Stimulated activated naive B cell treated with anti-CD40 and anti-IgM and Interleukin-4, amounts not matched to agents 10 μg/mL and 1 μg/mL and 100 μg/mL, for 72 hours (primary cell): Measurements from ENCODE around the gene TUBB3.
"Not testable (repeated sequence)": the region's sequence is repeated elsewhere in the genome, so short reads cannot be mapped to it uniquely, and the experiment has no call there.

Experiments
- ATAC-seq, 2 donors: fragments of 150-1000 bp; cut with Tn5 transposase; replicated peaks; 2 replicates each; pipeline ENCODE4 v1.10.0; 2021; ENCODE audit warnings: moderate library complexity in 1 of 2
- DNase-seq: peaks from one replicate; pipeline ENCODE4 v3.0.0; 2021
- H3K27ac Mint-ChIP-seq: one replicate; pipeline ENCODE4 v1.8.0; 2022; ENCODE audit warnings: mild to moderate bottlenecking, mixed read lengths
- H3K27me3 Mint-ChIP-seq, 2 donors: one replicate each; pipeline ENCODE4 v1.8.0; 2022; ENCODE audit warnings: mixed read lengths in 2 of 2
- H3K36me3 Mint-ChIP-seq, 2 donors: one replicate each; pipeline ENCODE4 v1.8.0; 2022; ENCODE audit warnings: mixed read lengths in 2 of 2, mild to moderate bottlenecking in 1 of 2
- H3K4me1 Mint-ChIP-seq, 2 donors: one replicate each; pipeline ENCODE4 v1.8.0; 2022; ENCODE audit warnings: mixed read lengths in 2 of 2, mild to moderate bottlenecking in 1 of 2
- H3K4me3 Mint-ChIP-seq, 2 donors: one replicate each; pipeline ENCODE4 v1.8.0; 2022; ENCODE audit warnings: mild to moderate bottlenecking in 2 of 2, mixed read lengths in 2 of 2, moderate library complexity in 1 of 2
- H3K9me3 Mint-ChIP-seq, 2 donors: one replicate each; pipeline ENCODE4 v1.8.0; 2022; ENCODE audit warnings: mixed read lengths in 2 of 2, mild to moderate bottlenecking in 1 of 2

Gene TUBB3

DNA sequence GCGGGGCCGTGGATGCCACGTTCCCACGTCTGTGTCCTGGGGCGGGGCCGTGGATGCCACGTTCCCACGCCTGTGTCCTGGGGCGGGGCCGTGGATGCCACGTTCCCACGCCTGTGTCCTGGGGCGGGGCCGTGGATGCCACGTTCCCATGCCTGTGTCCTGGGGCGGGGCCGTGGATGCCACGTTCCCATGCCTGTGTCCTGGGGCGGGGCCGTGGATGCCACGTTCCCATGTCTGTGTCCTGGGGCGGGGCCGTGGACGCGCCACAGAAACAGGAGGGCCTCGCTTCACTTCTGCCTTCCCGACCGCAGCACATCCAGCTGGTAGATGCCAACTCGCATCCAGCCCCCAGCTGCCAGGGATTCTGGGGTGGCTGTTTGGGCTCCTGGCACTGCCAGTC is 10.9 kb downstream of the TUBB3 start:
- Mint-ChIP-seq H3K27me3 (peaks cover 13 to 32% of the 10 kb centered on the region in 2 donors), H3K4me1 (peaks cover 8 to 24% of the 10 kb centered on the region in 2 donors)
- H3K27ac Mint-ChIP-seq, H3K9me3 Mint-ChIP-seq, H3K36me3 Mint-ChIP-seq, ATAC-seq, DNase-seq, H3K4me3 Mint-ChIP-seq: not testable (repeated sequence)

DNA sequence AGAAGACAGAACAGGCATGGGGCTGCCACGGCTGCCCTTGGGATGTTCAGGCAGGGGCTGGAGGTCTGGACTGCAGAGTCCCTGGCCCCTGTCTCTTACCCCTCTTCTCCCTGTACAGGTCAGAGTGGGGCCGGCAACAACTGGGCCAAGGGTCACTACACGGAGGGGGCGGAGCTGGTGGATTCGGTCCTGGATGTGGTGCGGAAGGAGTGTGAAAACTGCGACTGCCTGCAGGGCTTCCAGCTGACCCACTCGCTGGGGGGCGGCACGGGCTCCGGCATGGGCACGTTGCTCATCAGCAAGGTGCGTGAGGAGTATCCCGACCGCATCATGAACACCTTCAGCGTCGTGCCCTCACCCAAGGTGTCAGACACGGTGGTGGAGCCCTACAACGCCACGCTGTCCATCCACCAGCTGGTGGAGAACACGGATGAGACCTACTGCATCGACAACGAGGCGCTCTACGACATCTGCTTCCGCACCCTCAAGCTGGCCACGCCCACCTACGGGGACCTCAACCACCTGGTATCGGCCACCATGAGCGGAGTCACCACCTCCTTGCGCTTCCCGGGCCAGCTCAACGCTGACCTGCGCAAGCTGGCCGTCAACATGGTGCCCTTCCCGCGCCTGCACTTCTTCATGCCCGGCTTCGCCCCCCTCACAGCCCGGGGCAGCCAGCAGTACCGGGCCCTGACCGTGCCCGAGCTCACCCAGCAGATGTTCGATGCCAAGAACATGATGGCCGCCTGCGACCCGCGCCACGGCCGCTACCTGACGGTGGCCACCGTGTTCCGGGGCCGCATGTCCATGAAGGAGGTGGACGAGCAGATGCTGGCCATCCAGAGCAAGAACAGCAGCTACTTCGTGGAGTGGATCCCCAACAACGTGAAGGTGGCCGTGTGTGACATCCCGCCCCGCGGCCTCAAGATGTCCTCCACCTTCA is 11.7 kb downstream of the TUBB3 start:
- Mint-ChIP-seq H3K9me3 (no peaks in the 10 kb centered on the region), H3K36me3 (peaks cover 0 to 1% of the 10 kb centered on the region in 2 donors), H3K4me3 (no peak overlapping the region), H3K27me3 (peaks cover 12 to 30% of the 10 kb centered on the region in 2 donors), H3K27ac (no peak overlapping the region), H3K4me1 (peaks cover 8 to 19% of the 10 kb centered on the region in 2 donors)
- no peak for DNase-seq
- ATAC-seq = no peak

DNA sequence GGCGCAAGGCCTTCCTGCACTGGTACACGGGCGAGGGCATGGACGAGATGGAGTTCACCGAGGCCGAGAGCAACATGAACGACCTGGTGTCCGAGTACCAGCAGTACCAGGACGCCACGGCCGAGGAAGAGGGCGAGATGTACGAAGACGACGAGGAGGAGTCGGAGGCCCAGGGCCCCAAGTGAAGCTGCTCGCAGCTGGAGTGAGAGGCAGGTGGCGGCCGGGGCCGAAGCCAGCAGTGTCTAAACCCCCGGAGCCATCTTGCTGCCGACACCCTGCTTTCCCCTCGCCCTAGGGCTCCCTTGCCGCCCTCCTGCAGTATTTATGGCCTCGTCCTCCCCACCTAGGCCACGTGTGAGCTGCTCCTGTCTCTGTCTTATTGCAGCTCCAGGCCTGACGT is 12.5 kb downstream of the TUBB3 start:
- not testable (repeated sequence) for DNase-seq

DNA sequence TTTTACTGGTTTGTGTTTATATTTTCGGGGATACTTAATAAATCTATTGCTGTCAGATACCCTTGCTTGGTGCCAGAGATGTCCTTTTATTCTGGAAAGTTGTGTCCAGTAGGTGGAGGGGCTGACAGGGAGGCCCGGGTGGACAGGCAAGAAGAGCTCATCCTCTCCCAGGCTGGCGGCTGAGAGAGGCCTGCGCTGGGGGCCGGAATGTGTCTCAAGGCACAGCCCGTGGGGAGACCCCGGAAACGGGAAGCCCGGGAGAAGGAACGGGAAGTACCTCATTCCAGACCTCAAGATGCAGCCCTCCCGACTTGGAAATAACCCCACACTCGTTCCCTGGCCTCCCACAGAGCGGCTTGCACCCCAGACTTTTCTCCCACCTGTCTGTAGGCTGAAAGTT is 12.9 kb downstream of the TUBB3 start:
- ATAC-seq (no peak), DNase-seq (no peak)
- H3K36me3 Mint-ChIP-seq = no peaks in the 10 kb centered on the region
- no peaks in the 10 kb centered on the region for H3K9me3 Mint-ChIP-seq
- H3K27me3 Mint-ChIP-seq = peaks cover 7 to 24% of the 10 kb centered on the region in 2 donors
- H3K4me1 Mint-ChIP-seq = peaks cover 6 to 13% of the 10 kb centered on the region in 2 donors
- no peak overlapping the region for H3K27ac Mint-ChIP-seq
- no peak overlapping the region for H3K4me3 Mint-ChIP-seq

More for the DNA sequence above, 12.5 kb downstream of the TUBB3 start:
- H3K4me1 Mint-ChIP-seq = peaks cover 7 to 16% of the 10 kb centered on the region in 2 donors
- not testable (repeated sequence) for H3K27ac Mint-ChIP-seq, H3K9me3 Mint-ChIP-seq, H3K4me3 Mint-ChIP-seq, H3K36me3 Mint-ChIP-seq, ATAC-seq
- H3K27me3 Mint-ChIP-seq = peaks cover 9 to 26% of the 10 kb centered on the region in 2 donors

DNA sequence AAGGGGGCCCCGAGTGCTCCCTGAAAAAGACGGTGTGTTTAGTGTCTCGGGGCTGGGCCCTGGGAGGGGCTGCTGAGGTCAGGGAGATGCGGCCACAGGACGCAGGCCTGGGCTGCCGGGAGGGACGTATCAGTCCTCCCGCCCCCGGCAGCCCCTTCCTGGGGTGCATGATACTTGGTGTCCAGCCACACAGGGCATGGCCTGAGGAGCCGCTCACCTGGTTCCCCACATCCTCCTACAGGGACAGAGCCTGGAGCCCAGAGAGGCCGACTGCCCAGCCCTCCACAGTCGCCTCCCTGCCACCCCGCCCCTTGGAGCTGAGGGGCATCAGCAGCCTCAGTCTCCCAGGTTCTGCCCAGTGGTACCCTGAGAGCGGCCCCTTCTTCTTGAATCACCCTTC is 13.4 kb downstream of the TUBB3 start:
- H3K9me3 Mint-ChIP-seq = no peaks in the 10 kb centered on the region
- no peak for DNase-seq
- no peak for ATAC-seq
- peaks cover 4 to 19% of the 10 kb centered on the region in 2 donors for H3K27me3 Mint-ChIP-seq
- H3K4me3 Mint-ChIP-seq = no peak overlapping the region
- no peaks in the 10 kb centered on the region for H3K36me3 Mint-ChIP-seq
- H3K4me1 Mint-ChIP-seq = peaks cover 1 to 8% of the 10 kb centered on the region in 2 donors
- H3K27ac Mint-ChIP-seq = no peak overlapping the region

DNA sequence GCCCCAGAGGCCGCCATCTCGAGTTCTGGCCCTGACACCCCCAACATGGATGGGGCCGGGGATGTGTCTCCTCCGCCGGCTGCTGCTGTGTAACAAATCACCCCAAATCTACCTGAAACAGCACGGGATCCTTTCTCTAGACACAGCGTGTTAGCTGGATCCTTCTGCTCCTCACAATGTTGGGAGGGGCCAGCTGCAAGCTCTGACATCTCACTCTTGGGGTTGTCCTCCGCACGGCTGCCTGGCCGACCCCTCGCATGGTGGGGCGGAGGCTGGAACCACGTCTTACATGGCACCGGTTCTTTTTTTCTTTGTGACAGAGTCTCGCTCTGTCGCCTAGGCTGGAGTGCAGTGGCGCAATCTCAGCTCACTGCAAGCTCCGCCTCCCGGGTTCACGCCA is 13.8 kb downstream of the TUBB3 start:
- peaks cover 4 to 17% of the 10 kb centered on the region in 2 donors for H3K27me3 Mint-ChIP-seq
- DNase-seq = no peak
- no peaks in the 10 kb centered on the region for H3K36me3 Mint-ChIP-seq
- no peak overlapping the region for H3K4me3 Mint-ChIP-seq
- ATAC-seq = no peak
- H3K4me1 Mint-ChIP-seq = peaks cover 0 to 4% of the 10 kb centered on the region in 2 donors
- H3K27ac Mint-ChIP-seq = no peak overlapping the region
- no peaks in the 10 kb centered on the region for H3K9me3 Mint-ChIP-seq

DNA sequence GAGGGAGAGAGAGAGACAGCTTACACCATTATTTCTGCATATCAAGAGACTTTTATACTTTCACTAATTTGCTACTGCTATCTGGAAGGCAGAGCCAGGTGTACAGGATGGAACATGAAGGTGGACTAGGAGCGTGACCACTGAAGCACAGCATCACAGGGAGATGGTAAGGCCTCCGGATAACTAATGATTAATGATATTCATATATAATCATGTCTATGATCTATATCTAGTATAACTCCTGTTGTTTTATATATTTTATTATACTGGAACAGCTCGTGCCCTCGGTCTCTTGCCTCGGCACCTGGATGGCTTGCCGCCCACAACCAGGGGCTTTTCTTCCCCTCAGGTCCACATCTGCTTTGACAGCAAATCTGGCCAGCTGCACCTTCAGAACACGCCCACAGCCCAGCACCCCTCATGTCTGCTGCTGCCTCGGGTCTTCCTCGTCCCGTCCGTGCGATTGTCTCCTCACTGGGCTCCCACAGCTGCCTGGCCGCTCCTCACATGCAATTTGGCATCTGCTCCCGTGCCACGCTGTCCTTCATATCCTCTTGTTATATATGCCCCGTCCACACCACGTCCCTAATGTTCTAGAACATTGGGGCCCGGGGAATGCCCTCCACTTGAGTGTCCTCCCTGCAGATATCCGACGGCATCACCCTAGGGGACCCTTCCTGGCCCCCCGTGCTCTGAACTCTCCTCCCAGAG is 15.2 kb downstream of the TUBB3 start:
- Mint-ChIP-seq H3K27ac (no peak overlapping the region), H3K4me3 (no peak overlapping the region), H3K9me3 (no peaks in the 10 kb centered on the region)

DNA sequence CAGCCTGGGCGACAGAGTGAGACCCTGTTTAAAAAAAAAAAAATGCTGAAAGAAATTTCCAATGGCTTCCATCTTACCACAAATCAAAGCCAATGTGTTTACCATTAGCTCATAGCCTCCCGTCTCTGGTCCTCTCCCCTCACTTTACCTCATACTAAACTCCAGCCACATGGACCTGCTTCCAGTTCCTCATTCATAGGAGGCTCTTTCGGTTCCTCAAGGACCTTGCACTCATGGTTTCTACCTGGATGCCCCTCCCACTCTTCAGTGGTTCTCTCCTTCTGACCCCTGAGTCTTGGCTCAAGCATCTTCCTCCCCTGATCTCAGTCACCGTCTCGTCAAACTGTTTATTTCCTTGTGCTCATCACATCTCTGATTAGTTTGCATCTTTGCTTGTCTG is 21.6 kb downstream of the TUBB3 start:
- peak; percentile 58 to 64 for ATAC-seq
- peak; percentile 47 for DNase-seq
- peaks cover 0 to 4% of the 10 kb centered on the region in 2 donors for H3K36me3 Mint-ChIP-seq
- H3K27me3 Mint-ChIP-seq = peaks cover 0 to 3% of the 10 kb centered on the region in 2 donors
- peaks cover 33 to 48% of the 10 kb centered on the region in 2 donors for H3K4me1 Mint-ChIP-seq
- peaks cover 0 to 2% of the 10 kb centered on the region in 2 donors for H3K9me3 Mint-ChIP-seq
- H3K4me3 Mint-ChIP-seq = no peak overlapping the region
- no peak overlapping the region for H3K27ac Mint-ChIP-seq

More for the DNA sequence above, 15.2 kb downstream of the TUBB3 start:
- ATAC-seq (no peak), DNase-seq (no peak)
- Mint-ChIP-seq H3K36me3 (no peaks in the 10 kb centered on the region), H3K4me1 (no peaks in the 10 kb centered on the region), H3K27me3 (peaks cover 4 to 17% of the 10 kb centered on the region in 2 donors)

DNA sequence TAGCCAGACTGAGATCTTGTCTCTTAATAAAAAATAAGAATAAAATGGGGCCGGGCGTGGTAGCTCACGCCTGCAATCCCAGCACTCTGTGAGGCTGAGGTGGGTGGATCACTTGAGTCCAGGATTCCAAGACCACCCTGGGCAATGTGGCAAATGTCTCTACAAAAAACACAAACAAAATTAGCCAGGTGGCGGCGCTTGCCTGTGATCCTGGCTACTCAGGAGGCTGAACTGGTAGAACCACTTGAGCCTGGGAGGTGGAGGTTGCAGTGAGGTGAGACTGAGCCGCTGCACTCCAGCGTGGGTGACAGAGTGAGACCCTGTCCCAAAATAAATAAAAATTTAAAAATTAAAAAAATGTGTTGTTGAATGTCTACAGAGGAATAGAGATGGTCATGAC is 22.5 kb downstream of the TUBB3 start:
- ATAC-seq = no peak
- DNase-seq = no peak
- H3K27me3 Mint-ChIP-seq = peaks cover 0 to 3% of the 10 kb centered on the region in 2 donors

DNA sequence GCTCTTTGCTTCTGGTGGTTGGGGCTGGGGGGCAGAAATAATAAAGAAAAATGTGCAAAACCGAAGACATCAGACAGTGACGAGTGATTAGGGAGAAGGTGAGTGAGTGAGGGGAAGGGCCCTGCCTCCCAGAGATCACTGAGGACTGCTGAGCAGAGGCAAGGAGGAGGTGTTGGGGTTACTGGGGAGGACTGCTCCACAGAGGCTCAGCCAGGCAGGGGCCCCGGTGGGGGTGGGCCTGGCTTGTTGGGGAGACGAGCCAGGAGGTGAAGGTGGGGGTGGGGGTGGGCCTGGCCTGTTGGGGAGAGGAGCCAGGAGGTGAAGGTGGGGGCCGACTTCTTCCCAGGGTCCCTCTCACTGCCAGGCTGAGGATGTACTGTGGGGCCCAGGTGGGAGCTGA is 23.4 kb downstream of the TUBB3 start:
- ATAC-seq (no peak), DNase-seq (no peak)
- peaks cover 41 to 60% of the 10 kb centered on the region in 2 donors for H3K4me1 Mint-ChIP-seq
- peaks cover 0 to 4% of the 10 kb centered on the region in 2 donors for H3K36me3 Mint-ChIP-seq
- peaks cover 0 to 2% of the 10 kb centered on the region in 2 donors for H3K9me3 Mint-ChIP-seq
- H3K4me3 Mint-ChIP-seq = no peak overlapping the region
- peaks cover 0 to 3% of the 10 kb centered on the region in 2 donors for H3K27me3 Mint-ChIP-seq
- peak overlapping the region; percentile 74 for H3K27ac Mint-ChIP-seq

More for the DNA sequence above, 22.5 kb downstream of the TUBB3 start:
- H3K9me3 Mint-ChIP-seq = peaks cover 0 to 2% of the 10 kb centered on the region in 2 donors
- H3K36me3 Mint-ChIP-seq = peaks cover 0 to 4% of the 10 kb centered on the region in 2 donors
- H3K27ac Mint-ChIP-seq = no peak overlapping the region
- no peak overlapping the region for H3K4me3 Mint-ChIP-seq
- H3K4me1 Mint-ChIP-seq = peaks cover 40 to 57% of the 10 kb centered on the region in 2 donors

DNA sequence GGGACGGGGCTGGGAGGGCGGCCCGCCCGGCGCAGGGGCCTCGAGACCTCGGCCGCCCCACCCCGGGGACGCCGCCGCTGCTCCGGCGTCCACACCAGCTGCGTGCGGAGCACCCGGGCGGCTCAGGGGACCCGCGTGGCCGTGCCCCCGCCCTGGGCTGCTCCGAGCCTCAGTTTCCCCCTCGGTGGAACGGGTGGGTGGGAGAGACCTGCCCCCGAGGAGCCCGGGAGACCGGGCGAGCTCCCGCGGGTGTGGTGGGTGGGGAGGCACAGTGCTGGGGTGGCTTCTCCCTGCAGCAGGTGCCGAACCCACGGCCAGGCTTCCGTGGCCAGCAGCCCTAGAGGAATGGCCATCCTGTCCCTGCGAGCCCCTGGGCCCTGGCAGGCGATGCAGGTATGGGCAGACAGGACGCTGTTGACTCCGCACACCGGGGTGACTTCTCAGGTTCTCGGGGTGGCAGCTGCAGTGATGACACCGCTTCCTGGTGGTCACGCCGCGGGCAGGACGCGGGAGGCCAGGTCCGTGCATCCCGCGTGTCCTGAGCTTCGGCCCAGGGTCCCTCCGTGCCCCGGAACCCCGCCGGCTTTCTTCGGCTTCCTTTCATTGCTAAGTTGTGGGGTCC is 26.1 kb downstream of the TUBB3 start:
- peaks cover 59 to 82% of the 10 kb centered on the region in 2 donors for H3K4me1 Mint-ChIP-seq
- peak overlapping the region; percentile 90 for H3K27ac Mint-ChIP-seq
- peak overlapping the region; percentile 86 for H3K4me3 Mint-ChIP-seq
- ATAC-seq (no peak), DNase-seq (no peak)
- H3K27me3 Mint-ChIP-seq = no peaks in the 10 kb centered on the region
- peaks cover 0 to 2% of the 10 kb centered on the region in 2 donors for H3K9me3 Mint-ChIP-seq
- peaks cover 6% of the 10 kb centered on the region in 2 donors for H3K36me3 Mint-ChIP-seq

DNA sequence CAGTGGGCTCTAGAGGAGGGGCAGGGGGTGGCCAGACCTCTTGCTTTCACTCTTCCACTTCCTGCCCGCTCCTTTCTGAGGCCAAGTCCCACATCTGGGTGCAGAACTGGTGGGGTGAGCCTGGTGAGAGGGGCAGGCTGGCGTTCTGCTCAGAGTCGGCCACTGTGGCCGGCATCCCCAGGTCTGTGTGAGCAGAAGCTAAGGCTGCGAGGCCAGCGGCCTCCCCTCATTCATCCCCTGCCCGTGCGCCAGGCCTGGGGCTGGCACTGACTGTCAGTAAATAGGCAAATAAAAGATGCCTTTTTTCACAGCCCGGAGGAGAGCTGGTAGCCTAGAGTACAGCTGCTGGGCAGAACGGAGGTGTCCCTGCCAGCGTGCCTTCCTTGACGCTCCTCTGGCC is 26.6 kb downstream of the TUBB3 start:
- Mint-ChIP-seq H3K9me3 (peaks cover 0 to 1% of the 10 kb centered on the region in 2 donors), H3K36me3 (peaks cover 9 to 10% of the 10 kb centered on the region in 2 donors), H3K4me3 (peak overlapping the region; percentile 86), H3K4me1 (peaks cover 62 to 82% of the 10 kb centered on the region in 2 donors), H3K27ac (peak overlapping the region; percentile 90), H3K27me3 (no peaks in the 10 kb centered on the region)
- ATAC-seq (no peak), DNase-seq (no peak)

DNA sequence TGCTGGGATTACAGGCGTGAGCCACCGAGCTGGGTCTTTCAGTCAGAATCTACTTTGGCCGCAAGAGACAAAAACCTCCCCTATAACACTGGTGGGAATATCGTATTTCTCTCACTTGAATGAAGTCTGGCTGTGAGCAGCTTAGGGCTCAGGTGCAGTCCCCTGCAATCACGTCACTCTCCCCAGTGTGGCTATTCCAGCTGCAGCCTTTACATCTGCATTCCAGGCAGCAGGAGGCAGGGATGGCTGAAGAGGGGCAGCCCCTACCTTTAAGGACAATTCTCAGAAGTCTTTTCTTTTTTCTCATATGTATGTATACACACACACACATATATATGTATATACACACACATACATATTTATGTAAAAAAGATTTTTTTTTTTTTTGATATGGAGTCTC is 28.4 kb downstream of the TUBB3 start:
- no peaks in the 10 kb centered on the region for H3K9me3 Mint-ChIP-seq
- no peak overlapping the region for H3K4me3 Mint-ChIP-seq
- DNase-seq (no peak), ATAC-seq (no peak)
- H3K27me3 Mint-ChIP-seq = no peaks in the 10 kb centered on the region
- H3K27ac Mint-ChIP-seq = no peak overlapping the region
- peaks cover 16 to 18% of the 10 kb centered on the region in 2 donors for H3K36me3 Mint-ChIP-seq
- peaks cover 61 to 87% of the 10 kb centered on the region in 2 donors for H3K4me1 Mint-ChIP-seq

DNA sequence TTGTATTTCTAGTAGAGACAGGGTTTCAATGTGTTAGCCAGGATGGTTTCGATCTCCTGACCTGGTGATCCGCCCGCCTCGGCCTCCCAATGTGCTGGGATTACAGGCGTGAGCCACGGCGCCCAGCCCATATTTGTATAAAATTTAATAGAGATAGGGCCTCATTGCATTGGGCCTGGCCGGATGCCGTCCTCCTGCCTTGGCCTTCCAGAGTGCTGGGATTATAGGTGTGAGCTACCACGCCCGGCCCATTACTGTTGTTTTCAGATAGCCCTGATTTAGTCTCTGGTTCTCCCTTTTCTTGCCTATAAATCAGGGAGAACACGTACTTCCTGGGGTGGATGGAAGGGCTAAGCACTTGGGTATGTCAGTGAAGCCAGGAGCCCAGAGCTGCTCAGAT is 28.9 kb downstream of the TUBB3 start:
- no peaks in the 10 kb centered on the region for H3K9me3 Mint-ChIP-seq
- H3K27ac Mint-ChIP-seq = no peak overlapping the region
- peaks cover 21 to 23% of the 10 kb centered on the region in 2 donors for H3K36me3 Mint-ChIP-seq
- peaks cover 64 to 87% of the 10 kb centered on the region in 2 donors for H3K4me1 Mint-ChIP-seq
- DNase-seq (no peak), ATAC-seq (no peak)
- no peaks in the 10 kb centered on the region for H3K27me3 Mint-ChIP-seq
- H3K4me3 Mint-ChIP-seq = no peak overlapping the region
